ENCODE data around the gene NFKBIZ.
"Not testable (repeated sequence)": the region's sequence is repeated elsewhere in the genome, so short reads cannot be mapped to it uniquely, and the experiment has no call there.

Gene NFKBIZ

DNA sequence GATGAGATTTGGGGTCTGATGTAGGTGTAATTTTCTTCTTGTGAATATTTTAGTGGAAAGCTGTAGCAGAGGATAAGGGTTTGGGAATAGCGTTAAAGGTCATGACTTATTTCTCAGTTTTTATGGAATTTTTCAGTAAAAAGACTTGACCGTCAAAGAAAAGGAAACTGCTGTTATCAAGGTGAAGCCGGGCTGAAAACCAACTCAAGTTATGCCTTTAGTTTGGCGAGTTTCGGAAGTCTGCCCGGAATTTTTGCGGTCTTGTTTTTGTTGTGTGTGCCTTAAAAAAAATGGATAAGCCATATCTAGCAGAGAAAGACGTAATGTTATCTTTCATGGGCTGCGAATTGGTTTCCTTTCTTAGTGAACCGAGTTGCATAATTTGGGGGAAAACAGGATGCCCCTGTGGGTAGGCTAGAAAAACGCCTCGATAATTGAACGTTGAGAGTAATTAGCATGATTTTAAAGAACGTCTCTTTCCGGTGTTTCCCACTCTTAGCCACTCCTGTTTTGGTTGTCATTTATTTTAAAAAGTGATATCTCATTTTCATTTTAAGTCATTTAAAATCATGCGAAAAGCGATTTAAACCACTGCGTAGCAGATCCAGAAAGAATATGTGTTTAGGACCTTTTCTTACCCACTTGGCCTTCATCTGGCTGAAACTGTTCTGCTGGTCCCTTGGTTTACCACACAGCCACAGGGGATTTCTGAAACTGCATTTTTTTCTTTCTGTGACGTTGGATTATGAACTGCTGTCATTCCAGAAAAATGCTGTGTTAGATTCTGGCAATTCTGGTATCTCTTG lies 1.1 kb downstream of the NFKBIZ start:
- peak in 1 of 2 donors; percentile 20 for DNase-seq (ENCODE audit: low read depth in 2 of 2, low spot score in 1 of 2)

DNA sequence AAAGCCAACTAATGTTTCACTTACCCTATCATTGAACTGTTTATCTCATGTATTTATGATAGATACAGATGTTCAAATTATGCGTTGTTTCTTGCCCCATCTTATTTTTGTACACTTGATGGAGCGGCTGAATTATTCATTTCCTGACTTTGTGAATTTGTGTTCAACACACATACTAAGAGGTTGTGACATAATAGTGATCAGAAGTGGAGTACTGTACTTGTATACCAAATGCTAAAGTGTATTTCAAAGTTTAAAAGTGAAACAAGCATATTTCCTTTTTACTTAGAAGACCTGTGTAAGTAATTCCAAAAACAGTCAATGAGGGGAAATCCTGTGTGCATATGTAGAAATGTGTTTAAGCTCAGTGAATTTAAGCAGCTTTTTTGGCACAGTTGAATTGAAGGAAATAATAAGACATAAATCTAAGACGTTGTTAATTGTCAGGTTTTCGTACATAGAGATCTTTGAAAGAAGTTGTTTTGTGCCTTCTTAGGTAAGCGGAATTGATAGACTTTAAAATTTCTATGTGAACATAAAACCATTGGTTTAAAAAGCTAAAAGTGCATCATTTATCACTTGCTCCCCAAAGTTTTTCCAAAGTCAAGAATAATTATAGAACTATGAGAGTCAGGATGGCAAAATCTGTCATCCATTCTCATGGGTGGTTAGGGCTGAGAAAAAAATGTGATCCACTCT lies 1.9 kb downstream of the NFKBIZ start:
- DNase-seq (ENCODE audit: low read depth in 2 of 2, low spot score in 1 of 2): no peak

DNA sequence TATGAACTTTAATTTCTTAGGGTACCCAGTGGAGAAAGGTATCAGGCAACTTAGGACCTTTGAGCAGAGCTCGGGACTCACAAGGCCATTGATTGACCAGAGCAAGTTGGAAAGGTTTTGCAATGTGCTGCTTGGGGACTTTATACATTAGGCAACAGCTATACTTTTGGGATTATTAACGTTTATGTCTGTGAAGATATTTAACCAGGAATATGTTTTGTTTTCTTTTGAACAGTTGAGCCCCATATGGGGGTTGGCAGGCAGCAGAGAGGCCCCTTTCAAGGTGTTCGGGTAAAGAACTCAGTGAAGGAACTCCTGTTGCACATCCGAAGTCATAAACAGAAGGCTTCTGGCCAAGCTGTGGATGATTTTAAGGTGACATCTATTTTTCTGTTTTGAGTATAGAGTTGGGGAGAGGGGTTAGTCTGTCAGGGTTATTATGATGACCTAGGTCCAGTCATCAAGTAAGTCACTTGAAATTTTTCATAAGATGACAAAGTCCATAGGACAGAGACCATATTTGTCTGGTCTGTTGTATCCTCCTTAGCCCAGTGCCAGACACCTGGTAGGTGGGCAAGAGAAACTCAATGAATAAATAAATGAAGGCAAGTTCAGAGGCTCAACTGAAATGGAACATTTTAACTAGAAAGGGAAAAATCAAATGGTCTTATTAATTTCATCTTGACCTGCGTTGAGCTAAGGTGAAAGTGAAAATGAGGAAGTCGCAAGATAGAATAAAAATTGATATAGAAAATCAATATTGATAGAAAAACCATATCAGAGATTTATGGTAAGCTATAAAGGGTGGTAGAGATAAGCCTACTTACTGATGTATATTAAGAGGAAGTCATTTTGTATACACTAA lies 2.8 kb downstream of the NFKBIZ start:
- DNase-seq (ENCODE audit: low read depth in 2 of 2, low spot score in 1 of 2): no peak

DNA sequence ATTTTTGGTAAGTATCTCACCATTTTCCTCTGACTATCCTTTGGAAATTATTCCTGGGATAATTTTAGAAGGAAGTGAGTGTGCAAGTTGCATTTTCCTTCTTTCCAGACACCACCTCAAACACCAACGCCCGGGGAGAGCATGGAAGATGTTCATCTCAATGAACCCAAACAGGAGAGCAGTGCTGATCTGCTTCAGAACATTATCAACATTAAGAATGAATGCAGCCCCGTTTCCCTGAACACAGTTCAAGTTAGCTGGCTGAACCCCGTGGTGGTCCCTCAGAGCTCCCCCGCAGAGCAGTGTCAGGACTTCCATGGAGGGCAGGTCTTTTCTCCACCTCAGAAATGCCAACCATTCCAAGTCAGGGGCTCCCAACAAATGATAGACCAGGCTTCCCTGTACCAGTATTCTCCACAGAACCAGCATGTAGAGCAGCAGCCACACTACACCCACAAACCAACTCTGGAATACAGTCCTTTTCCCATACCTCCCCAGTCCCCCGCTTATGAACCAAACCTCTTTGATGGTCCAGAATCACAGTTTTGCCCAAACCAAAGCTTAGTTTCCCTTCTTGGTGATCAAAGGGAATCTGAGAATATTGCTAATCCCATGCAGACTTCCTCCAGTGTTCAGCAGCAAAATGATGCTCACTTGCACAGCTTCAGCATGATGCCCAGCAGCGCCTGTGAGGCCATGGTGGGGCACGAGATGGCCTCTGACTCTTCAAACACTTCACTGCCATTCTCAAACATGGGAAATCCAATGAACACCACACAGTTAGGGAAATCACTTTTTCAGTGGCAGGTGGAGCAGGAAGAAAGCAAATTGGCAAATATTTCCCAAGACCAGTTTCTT lies 3.9 kb downstream of the NFKBIZ start:
- no peak for DNase-seq (ENCODE audit: low read depth in 2 of 2, low spot score in 1 of 2)

DNA sequence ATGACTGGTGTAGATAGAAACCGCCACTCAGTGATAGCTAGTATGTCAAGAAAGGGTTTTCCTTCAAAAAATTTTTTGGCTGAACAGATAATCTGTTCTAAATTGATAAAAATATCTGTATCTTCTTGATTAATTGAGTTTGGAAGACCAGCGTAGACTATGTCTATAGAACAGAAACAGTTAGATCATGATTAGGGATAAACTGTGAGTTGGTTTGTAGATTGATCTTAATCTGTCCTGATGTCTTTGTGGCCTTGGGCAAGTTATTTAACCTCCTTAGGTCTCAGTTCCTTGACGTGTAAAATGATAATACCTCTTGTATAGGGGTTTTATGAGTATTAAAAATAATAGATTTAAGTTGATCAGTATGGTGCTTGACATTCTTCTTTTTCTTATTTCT lies 4.7 kb downstream of the NFKBIZ start:
- no peak for DNase-seq (ENCODE audit: low read depth in 2 of 2, low spot score in 1 of 2)

- DNase-seq (ENCODE audit: low read depth in 2 of 2, low spot score in 1 of 2): no peak
These were observed 5.4 kb downstream of the NFKBIZ start for GRCh38 chr3:101854608-101855304.

- no peak for DNase-seq (ENCODE audit: low read depth in 2 of 2, low spot score in 1 of 2)
These were observed 8.0 kb downstream of the NFKBIZ start for GRCh38 chr3:101857301-101857741.

- DNase-seq (ENCODE audit: low read depth in 2 of 2, low spot score in 1 of 2): no peak
These were observed 9.2 kb downstream of the NFKBIZ start for GRCh38 chr3:101858464-101859030.

GRCh38 chr3:101859882-101860448 lies 10.7 kb downstream of the NFKBIZ start:
- no peak for DNase-seq (ENCODE audit: low read depth in 2 of 2, low spot score in 1 of 2)

DNA sequence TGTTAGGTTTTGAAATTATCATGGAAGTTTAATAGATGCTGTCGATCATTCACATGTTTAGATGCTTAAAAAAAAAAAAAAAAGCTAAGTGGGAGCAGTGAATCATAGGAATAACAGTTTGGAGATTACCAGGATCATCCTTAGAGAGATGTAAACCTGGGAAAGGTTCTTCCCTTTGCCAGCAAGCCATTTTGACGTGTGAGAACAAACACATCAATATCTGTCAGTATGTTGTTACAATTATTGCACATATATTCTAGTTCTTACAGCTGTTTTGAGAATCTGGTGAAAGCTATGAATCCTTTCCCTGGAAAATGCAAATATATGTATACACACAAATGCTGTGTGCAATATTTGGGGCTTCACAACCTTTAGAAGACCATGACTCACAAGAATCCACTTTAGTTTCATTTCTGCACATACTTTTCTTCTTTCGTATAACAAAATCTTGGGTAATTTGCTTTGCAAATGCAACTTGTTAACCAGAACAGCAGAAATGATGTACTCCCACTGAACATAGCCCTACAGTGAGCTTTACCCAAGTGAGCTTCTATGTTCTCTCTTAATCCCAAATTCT lies 12.0 kb downstream of the NFKBIZ start:
- DNase-seq (ENCODE audit: low read depth in 2 of 2, low spot score in 1 of 2): no peak

GRCh38 chr3:101861789-101862415 lies 12.6 kb downstream of the NFKBIZ start:
- DNase-seq (ENCODE audit: low read depth in 2 of 2, low spot score in 1 of 2): no peak

- no peak for DNase-seq (ENCODE audit: low read depth in 2 of 2, low spot score in 1 of 2)
These were observed 13.3 kb downstream of the NFKBIZ start for GRCh38 chr3:101862416-101863165.

DNA sequence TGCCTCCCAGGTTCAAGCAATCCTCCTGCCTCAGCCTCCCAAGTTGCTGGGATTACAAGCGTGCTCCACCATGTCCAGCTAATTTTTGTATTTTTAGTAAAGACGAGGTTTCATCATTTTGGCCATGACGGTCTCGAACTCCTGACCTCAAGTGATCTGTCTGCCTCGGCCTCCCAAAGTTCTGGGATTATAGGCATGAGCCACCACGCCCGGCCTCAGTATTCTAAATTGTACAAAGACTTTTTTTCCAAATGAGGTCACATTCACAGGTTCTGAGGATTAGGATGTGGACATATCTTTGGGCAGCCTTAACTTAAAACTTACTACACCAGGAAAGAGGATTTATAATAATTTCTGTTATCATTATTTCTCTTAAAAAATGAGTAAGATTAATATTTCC lies 15.6 kb downstream of the NFKBIZ start:
- DNase-seq (ENCODE audit: low read depth in 2 of 2, low spot score in 1 of 2): not testable (repeated sequence)

DNA sequence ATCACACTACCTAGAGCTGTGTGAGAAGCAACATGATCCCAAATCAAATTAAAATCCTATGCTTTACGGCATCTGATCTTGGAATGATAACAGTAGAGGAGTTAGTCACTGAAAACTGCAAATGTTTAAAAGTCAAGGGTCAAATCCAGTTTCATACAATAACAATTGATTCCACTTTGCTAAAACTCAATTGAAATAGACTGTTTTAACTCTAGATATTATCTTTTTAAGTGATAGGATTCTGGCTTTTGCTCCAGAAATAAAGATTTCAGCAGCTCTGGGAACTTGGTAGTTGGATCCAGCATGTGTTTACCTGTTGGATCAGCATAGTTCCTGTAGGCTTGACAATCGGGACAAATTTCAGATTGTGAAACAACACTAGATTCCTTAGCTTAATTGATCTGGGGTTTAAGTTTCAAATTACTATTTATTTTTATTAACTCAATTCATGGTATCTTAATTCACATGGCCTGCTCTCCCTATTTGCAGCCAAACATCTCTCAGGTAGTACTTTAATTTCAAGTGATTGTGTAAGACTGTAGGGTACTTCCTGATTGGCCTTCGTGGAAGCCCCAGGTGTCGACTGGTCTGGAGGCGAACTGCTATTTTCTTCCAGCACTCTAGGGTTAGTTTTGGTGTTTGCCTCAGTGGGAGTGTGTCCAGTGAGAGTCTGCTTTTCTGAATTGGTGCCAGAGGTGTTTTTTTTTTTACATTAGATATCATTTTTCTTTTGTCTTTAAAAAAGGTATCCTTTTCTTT lies 16.6 kb downstream of the NFKBIZ start:
- DNase-seq (ENCODE audit: low read depth in 2 of 2, low spot score in 1 of 2): no peak

DNA sequence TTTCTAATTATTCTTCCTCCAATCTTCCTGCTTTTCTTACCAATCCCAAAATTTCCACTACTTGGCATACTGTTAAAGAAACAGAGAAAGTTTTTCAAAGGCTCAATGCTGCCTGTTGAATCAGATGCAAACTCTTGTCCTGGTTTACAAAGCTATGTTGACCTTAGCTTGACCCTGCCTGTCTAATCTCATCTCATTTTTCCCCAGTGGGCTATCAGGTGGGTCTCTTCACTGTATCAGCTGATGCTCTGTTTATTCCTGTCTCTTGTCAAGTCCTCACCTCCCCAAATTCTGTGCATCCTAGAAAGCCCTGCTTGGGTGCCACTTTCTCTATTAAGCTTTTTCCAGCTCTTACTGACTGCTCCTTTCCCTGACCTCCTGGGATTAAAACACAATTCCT lies 18.2 kb downstream of the NFKBIZ start:
- DNase-seq (ENCODE audit: low read depth in 2 of 2, low spot score in 1 of 2): no peak

- DNase-seq (ENCODE audit: low read depth in 2 of 2, low spot score in 1 of 2): no peak
These were observed 18.7 kb downstream of the NFKBIZ start for GRCh38 chr3:101867996-101868395.
